K562 (cell line): ENCODE data around the gene CREB3L1. TPM values are rescaled to one million over a fixed set of nuclear protein-coding genes. Genes with fewer than 3 reads are reported as not detected.

Experiments used
- BRD4 ChIP-seq: fragments of 200-600 bp; sonication (generic); IDR thresholded peaks from 2 replicates; pipeline ENCODE4 v1.6.1; 2017; ENCODE audit warnings: inconsistent platforms
- GTF2A2 ChIP-seq: IDR thresholded peaks from 2 replicates; pipeline ENCODE4 v1.6.1; 2016; ENCODE audit warnings: mild to moderate bottlenecking, missing genetic modification characterization, missing compliant biosample characterization
- IFI16 ChIP-seq: fragments of 250-450 bp; sonication (Bioruptor Pico); IDR thresholded peaks from 2 replicates; pipeline ENCODE4 v2.1.2; 2022; ENCODE audit warnings: mild to moderate bottlenecking, inconsistent platforms
- KDM5B ChIP-seq: fragments of 200-600 bp; sonication (generic); IDR thresholded peaks from 2 replicates; pipeline ENCODE4 v1.6.1; 2012; ENCODE audit warnings: low read depth, mild to moderate bottlenecking, moderate library complexity, low read length, control low read depth, inconsistent platforms; ENCODE audit not compliant: insufficient replicate concordance
- MECOM ChIP-seq: fragments of 250-450 bp; sonication (Bioruptor Pico); IDR thresholded peaks from 2 replicates; pipeline ENCODE4 v1.8.0; 2022; ENCODE audit warnings: inconsistent platforms
- NR2C1 ChIP-seq, 2 experiments: fragments of 450-650 bp; IDR thresholded peaks; 2 replicates each; pipeline ENCODE4 v1.6.1; 2017; ENCODE audit warnings: mild to moderate bottlenecking in 2 of 2, antibody characterized with exemption in 1 of 2, inconsistent platforms in 1 of 2, missing compliant biosample characterization in 1 of 2, missing genetic modification characterization in 1 of 2
- RHOXF2B ChIP-seq: fragments of 250-450 bp; sonication (Bioruptor Pico); conservative IDR thresholded peaks from 2 replicates; pipeline ENCODE4 v1.5.1; 2021
- SMAD2 ChIP-seq: fragments of 150-350 bp; IDR thresholded peaks from 2 replicates; pipeline ENCODE4 v1.6.1; 2014; ENCODE audit warnings: low read depth, mild to moderate bottlenecking, low read length
- TEAD1 ChIP-seq, 2 experiments: fragments of 450-650 bp in 1 of 2; sonication (generic) in 1 of 2; formaldehyde crosslinking; IDR thresholded peaks; 2 replicates each; pipeline versions ENCODE4 v1.4.0 to v1.8.0; 2020 to 2022; ENCODE audit warnings: mild to moderate bottlenecking in 2 of 2, missing genetic modification reagents in 1 of 2
- ZKSCAN8 ChIP-seq: fragments of 200-800 bp; sonication (Bioruptor generic); IDR thresholded peaks from 2 replicates; pipeline ENCODE4 v1.6.1; 2016; ENCODE audit warnings: missing genetic modification characterization, missing compliant biosample characterization
- ZNF589 ChIP-seq: fragments of 200-800 bp; sonication (Bioruptor generic); IDR thresholded peaks from 2 replicates; pipeline ENCODE4 v1.6.1; 2016; ENCODE audit warnings: low read depth, missing genetic modification characterization, missing compliant biosample characterization
- ZNF644 ChIP-seq: fragments of 200-800 bp; sonication (Bioruptor generic); IDR thresholded peaks from 2 replicates; pipeline ENCODE4 v1.6.1; 2016; ENCODE audit warnings: low read depth, missing genetic modification characterization, missing compliant biosample characterization
- polyA plus RNA-seq, 8 experiments: library from polyadenylated mRNA; depleted of rRNA in 4 of 8; stranded (reverse) in 5 of 8; unstranded in 3 of 8; fragments of >200 nt; fragmentation: Nextera tagmentation in 2 of 8; fragmentation: Illumina TruSeq in 1 of 8; extraction: Ambion mirVana in 2 of 8; extraction: Trizol in 1 of 8; gene quantifications; 2 replicates each; pipeline versions ENCODE4 v1.2.1 to v1.2.3, GENCODE V29; 2011 to 2014; ENCODE audit warnings: inconsistent platforms in 1 of 8, missing spikeins in 1 of 8
- total RNA-seq, 7 experiments: library from RNA; depleted of rRNA in 6 of 7; stranded (reverse); fragments of >200 nt in 6 of 7; fragmentation: Illumina TruSeq in 2 of 7; extraction: Trizol in 2 of 7; gene quantifications; 2 replicates each; pipeline versions ENCODE4 v1.2.1 to v1.2.3, GENCODE V29; 2011 to 2021; ENCODE audit warnings: low replicate concordance in 1 of 7
- TF ChIP-seq, protein P1 (sequence below): fragments of 250-450 bp; sonication (Bioruptor Pico); IDR thresholded peaks from 2 replicates; pipeline ENCODE4 v1.8.0; 2022; ENCODE audit warnings: moderate library complexity, mild to moderate bottlenecking, inconsistent platforms
- TF ChIP-seq, protein P2 (sequence below): fragments of 200-800 bp; sonication (Bioruptor generic); IDR thresholded peaks from 2 replicates; pipeline ENCODE4 v1.6.1; 2017; ENCODE audit warnings: missing genetic modification characterization, missing compliant biosample characterization
- TF ChIP-seq, protein P3 (sequence below), 2 experiments: fragments of 250-450 bp in 1 of 2; fragments of 450-650 bp in 1 of 2; sonication (Bioruptor Pico) in 1 of 2; IDR thresholded peaks; 2 replicates each; pipeline versions ENCODE4 v1.6.1 to v1.8.0; 2016 to 2021; ENCODE audit warnings: mild to moderate bottlenecking in 2 of 2, moderate library complexity in 2 of 2, missing compliant biosample characterization in 1 of 2, missing genetic modification characterization in 1 of 2
- TF ChIP-seq, protein P4 (sequence below): fragments of 450-650 bp; IDR thresholded peaks from 2 replicates; pipeline ENCODE4 v1.6.1; 2017; ENCODE audit warnings: antibody characterized with exemption, mild to moderate bottlenecking

CREB3L1 gene
- total and polyA plus RNA-seq, 9 of the 15 experiments (the other 6 are each of a cell fraction or from before 2014, with no cell fraction given): 1.2 to 27.6 (median 3.7) TPM

DNA sequence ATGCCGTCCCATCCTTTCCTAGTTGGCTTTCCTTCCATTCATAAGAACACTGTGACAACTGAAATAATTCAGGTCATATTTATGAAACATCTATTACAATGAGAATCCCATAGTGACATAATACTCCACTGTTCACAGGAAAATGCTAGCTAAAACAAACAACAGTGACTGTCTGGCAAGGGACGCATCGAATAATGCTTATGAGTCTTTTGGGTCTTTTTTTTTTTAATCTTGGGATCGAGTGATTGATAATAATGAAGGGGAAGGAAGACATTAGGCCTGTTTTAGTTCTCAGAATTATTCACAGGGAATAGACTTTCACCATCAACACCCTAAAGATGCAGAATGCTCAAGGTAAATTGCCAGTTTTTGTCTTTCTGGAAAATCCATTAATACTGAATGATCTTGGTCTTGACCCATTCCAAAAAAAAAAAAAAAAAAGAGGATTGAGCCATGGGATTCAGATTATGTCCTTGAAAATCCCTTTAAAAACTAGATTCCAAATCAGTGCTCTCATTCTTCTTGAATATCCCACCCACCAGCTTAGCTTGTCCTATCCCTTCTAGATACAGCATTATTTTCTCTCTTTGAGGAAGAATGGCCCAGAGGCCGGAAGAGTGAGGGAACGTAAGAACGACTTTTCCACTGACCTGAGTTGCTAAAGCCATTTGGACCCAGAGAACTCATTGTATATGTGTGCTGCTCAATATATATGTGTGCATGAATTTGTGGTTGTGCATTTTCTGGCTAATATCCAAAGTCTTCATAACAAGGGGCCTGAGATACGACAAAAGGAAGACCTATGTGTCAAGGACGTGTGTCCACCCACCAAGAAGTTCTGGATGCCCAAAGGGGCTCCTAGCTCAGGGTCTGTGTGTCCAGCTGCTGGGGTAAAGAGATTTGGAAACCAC lies 35.2 kb upstream of the CREB3L1 start (continued):
- TF ChIP-seq, protein P1, sequence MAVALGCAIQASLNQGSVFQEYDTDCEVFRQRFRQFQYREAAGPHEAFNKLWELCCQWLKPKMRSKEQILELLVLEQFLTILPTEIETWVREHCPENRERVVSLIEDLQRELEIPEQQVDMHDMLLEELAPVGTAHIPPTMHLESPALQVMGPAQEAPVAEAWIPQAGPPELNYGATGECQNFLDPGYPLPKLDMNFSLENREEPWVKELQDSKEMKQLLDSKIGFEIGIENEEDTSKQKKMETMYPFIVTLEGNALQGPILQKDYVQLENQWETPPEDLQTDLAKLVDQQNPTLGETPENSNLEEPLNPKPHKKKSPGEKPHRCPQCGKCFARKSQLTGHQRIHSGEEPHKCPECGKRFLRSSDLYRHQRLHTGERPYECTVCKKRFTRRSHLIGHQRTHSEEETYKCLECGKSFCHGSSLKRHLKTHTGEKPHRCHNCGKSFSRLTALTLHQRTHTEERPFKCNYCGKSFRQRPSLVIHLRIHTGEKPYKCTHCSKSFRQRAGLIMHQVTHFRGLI: 0 out of 2 replicates have a peak, but pooled peaks have one; percentile 14
- TF ChIP-seq, protein P2, sequence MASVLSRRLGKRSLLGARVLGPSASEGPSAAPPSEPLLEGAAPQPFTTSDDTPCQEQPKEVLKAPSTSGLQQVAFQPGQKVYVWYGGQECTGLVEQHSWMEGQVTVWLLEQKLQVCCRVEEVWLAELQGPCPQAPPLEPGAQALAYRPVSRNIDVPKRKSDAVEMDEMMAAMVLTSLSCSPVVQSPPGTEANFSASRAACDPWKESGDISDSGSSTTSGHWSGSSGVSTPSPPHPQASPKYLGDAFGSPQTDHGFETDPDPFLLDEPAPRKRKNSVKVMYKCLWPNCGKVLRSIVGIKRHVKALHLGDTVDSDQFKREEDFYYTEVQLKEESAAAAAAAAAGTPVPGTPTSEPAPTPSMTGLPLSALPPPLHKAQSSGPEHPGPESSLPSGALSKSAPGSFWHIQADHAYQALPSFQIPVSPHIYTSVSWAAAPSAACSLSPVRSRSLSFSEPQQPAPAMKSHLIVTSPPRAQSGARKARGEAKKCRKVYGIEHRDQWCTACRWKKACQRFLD (CRISPR knock-in tag): peak; percentile 51; the same call in 1 of the 2 replicates
- TF ChIP-seq ZNF589 (CRISPR knock-in tag): no peak; the same call in 1 of the 2 replicates
- TF ChIP-seq KDM5B: peak; percentile 29
- TF ChIP-seq IFI16: 0 out of 2 replicates have a peak, but pooled peaks have one; percentile 3
- TF ChIP-seq, protein P3, sequence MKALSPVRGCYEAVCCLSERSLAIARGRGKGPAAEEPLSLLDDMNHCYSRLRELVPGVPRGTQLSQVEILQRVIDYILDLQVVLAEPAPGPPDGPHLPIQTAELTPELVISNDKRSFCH (CRISPR knock-in tag; IDR thresholded peaks at IDR 0.05): no peak
- TF ChIP-seq, protein P3 (tag; IDR thresholded peaks at IDR 0.05): peak; percentile 79; the same call in 1 of the 2 replicates
- TF ChIP-seq, protein P4, sequence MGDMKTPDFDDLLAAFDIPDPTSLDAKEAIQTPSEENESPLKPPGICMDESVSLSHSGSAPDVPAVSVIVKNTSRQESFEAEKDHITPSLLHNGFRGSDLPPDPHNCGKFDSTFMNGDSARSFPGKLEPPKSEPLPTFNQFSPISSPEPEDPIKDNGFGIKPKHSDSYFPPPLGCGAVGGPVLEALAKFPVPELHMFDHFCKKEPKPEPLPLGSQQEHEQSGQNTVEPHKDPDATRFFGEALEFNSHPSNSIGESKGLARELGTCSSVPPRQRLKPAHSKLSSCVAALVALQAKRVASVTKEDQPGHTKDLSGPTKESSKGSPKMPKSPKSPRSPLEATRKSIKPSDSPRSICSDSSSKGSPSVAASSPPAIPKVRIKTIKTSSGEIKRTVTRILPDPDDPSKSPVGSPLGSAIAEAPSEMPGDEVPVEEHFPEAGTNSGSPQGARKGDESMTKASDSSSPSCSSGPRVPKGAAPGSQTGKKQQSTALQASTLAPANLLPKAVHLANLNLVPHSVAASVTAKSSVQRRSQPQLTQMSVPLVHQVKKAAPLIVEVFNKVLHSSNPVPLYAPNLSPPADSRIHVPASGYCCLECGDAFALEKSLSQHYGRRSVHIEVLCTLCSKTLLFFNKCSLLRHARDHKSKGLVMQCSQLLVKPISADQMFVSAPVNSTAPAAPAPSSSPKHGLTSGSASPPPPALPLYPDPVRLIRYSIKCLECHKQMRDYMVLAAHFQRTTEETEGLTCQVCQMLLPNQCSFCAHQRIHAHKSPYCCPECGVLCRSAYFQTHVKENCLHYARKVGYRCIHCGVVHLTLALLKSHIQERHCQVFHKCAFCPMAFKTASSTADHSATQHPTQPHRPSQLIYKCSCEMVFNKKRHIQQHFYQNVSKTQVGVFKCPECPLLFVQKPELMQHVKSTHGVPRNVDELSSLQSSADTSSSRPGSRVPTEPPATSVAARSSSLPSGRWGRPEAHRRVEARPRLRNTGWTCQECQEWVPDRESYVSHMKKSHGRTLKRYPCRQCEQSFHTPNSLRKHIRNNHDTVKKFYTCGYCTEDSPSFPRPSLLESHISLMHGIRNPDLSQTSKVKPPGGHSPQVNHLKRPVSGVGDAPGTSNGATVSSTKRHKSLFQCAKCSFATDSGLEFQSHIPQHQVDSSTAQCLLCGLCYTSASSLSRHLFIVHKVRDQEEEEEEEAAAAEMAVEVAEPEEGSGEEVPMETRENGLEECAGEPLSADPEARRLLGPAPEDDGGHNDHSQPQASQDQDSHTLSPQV: peak; percentile 60; the same call in 1 of the 2 replicates
- TF ChIP-seq TEAD1 (CRISPR knock-in tag; IDR thresholded peaks at IDR 0.05): 0 out of 4 replicates have a peak, but pooled peaks of 1 of the 2 experiments have one; percentile 6
- 0 out of 2 replicates have a peak, but pooled peaks have one; percentile 7 for TF ChIP-seq RHOXF2B (CRISPR knock-in tag)
- TF ChIP-seq NR2C1 (IDR thresholded peaks at IDR 0.05): no peak
- TF ChIP-seq NR2C1 (tag; IDR thresholded peaks at IDR 0.05): 0 out of 2 replicates have a peak, but pooled peaks have one; percentile 19
- TF ChIP-seq MECOM: 0 out of 2 replicates have a peak, but pooled peaks have one; percentile 7
- peak; percentile 62 for TF ChIP-seq ZNF644 (tag)
- no peak for TF ChIP-seq SMAD2
- peak; percentile 47; the same call in 1 of the 2 replicates for TF ChIP-seq BRD4
- TF ChIP-seq GTF2A2: no peak
- peak; percentile 28; the same call in 1 of the 2 replicates for TF ChIP-seq ZKSCAN8
